ENCODE measurements around the gene EDN1.

DNA sequence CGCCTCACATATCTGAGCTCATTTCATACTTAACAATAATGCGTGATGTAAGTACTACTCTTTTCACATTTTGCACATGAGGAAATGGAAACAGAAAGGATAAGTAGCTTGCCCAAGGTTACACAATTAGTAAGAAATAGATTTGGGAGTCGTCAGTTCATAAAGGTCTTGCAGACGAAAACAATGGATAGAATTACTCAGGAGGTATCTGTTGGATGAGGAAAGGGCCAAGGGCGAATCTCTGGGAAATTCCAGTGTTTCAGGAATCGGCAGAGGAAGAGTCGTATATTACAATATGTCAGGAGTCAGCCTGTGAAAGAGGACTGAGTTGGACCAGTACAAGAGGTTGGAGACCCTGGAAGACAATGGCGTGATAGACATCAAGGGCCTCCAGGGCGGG is 12.8 kb upstream of the EDN1 start:
- TF ChIP-seq, protein P1, sequence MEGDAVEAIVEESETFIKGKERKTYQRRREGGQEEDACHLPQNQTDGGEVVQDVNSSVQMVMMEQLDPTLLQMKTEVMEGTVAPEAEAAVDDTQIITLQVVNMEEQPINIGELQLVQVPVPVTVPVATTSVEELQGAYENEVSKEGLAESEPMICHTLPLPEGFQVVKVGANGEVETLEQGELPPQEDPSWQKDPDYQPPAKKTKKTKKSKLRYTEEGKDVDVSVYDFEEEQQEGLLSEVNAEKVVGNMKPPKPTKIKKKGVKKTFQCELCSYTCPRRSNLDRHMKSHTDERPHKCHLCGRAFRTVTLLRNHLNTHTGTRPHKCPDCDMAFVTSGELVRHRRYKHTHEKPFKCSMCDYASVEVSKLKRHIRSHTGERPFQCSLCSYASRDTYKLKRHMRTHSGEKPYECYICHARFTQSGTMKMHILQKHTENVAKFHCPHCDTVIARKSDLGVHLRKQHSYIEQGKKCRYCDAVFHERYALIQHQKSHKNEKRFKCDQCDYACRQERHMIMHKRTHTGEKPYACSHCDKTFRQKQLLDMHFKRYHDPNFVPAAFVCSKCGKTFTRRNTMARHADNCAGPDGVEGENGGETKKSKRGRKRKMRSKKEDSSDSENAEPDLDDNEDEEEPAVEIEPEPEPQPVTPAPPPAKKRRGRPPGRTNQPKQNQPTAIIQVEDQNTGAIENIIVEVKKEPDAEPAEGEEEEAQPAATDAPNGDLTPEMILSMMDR (IDR thresholded peaks at IDR 0.05), result no peak
- TF ChIP-seq POLR2A (IDR thresholded peaks at IDR 0.05), result no peak

Data from testis (tissue), 2 donors.